ENCODE measurements around the gene VEGFA. TPM values are rescaled to one million over a fixed set of nuclear protein-coding genes. Genes with fewer than 3 reads are reported as not detected.
A peak's percentile ranks its signal among the peaks of the same experiment; 100 is the strongest.

The VEGFA gene
- polyA plus RNA-seq, 3 donors: 19.0 to 454 (median 32.0) TPM

DNA sequence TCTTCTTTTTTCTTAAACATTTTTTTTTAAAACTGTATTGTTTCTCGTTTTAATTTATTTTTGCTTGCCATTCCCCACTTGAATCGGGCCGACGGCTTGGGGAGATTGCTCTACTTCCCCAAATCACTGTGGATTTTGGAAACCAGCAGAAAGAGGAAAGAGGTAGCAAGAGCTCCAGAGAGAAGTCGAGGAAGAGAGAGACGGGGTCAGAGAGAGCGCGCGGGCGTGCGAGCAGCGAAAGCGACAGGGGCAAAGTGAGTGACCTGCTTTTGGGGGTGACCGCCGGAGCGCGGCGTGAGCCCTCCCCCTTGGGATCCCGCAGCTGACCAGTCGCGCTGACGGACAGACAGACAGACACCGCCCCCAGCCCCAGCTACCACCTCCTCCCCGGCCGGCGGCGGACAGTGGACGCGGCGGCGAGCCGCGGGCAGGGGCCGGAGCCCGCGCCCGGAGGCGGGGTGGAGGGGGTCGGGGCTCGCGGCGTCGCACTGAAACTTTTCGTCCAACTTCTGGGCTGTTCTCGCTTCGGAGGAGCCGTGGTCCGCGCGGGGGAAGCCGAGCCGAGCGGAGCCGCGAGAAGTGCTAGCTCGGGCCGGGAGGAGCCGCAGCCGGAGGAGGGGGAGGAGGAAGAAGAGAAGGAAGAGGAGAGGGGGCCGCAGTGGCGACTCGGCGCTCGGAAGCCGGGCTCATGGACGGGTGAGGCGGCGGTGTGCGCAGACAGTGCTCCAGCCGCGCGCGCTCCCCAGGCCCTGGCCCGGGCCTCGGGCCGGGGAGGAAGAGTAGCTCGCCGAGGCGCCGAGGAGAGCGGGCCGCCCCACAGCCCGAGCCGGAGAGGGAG, 580 bp downstream of the VEGFA start:
- peak; percentile 82 to 85 (median 85) for DNase-seq
- peaks cover 7 to 16% of the 10 kb centered on the region in 2 donors for H3K36me3 Mint-ChIP-seq
- peaks cover 0 to 2% (median 0%) of the 10 kb centered on the region in 7 donors for H3K9me3 Mint-ChIP-seq
- H3K36me3 ChIP-seq (replicated peaks in 1 of 2; ENCODE audit: control insufficient read depth in 1 of 2, insufficient read depth in 2 of 2, low read length in 2 of 2): peaks cover 0 to under 1% of the 10 kb centered on the region in 2 donors
- no peaks in the 10 kb centered on the region for H3K9me3 ChIP-seq (replicated peaks in 1 of 2; ENCODE audit: control insufficient read depth in 1 of 2, insufficient read depth in 1 of 2, low read length in 2 of 2)
- peaks cover 40 to 48% of the 10 kb centered on the region in 2 donors for H3K4me1 ChIP-seq (ENCODE audit: control insufficient read depth in 1 of 2, insufficient read depth in 2 of 2, low read length in 2 of 2)
- peaks cover 45% of the 10 kb centered on the region for H3K4me1 Mint-ChIP-seq
- peak overlapping the region; percentile 96 for H3K9ac ChIP-seq (ENCODE audit: insufficient read depth, low read length, poor library complexity, severe bottlenecking)
- peaks cover 50% of the 10 kb centered on the region for H3K79me2 ChIP-seq (ENCODE audit: insufficient read depth, low read length)
- no peaks in the 10 kb centered on the region for H3K27me3 ChIP-seq (ENCODE audit: control insufficient read depth in 2 of 2, insufficient read depth in 2 of 2, low read length in 2 of 2)
- H3K27me3 Mint-ChIP-seq (ENCODE audit: low read depth in 3 of 3): peaks cover 4 to 14% (median 9%) of the 10 kb centered on the region in 3 donors
- peak overlapping the region; percentile 97 to 100 for H3K4me3 Mint-ChIP-seq
- TF ChIP-seq, protein P1, sequence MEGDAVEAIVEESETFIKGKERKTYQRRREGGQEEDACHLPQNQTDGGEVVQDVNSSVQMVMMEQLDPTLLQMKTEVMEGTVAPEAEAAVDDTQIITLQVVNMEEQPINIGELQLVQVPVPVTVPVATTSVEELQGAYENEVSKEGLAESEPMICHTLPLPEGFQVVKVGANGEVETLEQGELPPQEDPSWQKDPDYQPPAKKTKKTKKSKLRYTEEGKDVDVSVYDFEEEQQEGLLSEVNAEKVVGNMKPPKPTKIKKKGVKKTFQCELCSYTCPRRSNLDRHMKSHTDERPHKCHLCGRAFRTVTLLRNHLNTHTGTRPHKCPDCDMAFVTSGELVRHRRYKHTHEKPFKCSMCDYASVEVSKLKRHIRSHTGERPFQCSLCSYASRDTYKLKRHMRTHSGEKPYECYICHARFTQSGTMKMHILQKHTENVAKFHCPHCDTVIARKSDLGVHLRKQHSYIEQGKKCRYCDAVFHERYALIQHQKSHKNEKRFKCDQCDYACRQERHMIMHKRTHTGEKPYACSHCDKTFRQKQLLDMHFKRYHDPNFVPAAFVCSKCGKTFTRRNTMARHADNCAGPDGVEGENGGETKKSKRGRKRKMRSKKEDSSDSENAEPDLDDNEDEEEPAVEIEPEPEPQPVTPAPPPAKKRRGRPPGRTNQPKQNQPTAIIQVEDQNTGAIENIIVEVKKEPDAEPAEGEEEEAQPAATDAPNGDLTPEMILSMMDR (IDR thresholded peaks at IDR 0.05): no peak
- peak overlapping the region; percentile 90 to 97 (median 96) for H3K4me3 ChIP-seq (replicated peaks in 1 of 3; ENCODE audit: low read depth in 2 of 3, low read length in 3 of 3)
- peak overlapping the region; percentile 90 to 92 for H3K27ac ChIP-seq (ENCODE audit: low read depth in 1 of 2, low read length in 2 of 2)
- 0% methylated on average over 66 of the region's 84 CpGs for WGBS (ENCODE audit: insufficient coverage)
- peak overlapping the region; percentile 80 for H2AFZ ChIP-seq (ENCODE audit: insufficient read depth, low read depth, low read length, poor library complexity, severe bottlenecking)
- H3K4me2 ChIP-seq (replicated peaks; ENCODE audit: extremely low read depth, low read length, poor library complexity, severe bottlenecking): peak overlapping the region; percentile 91
- peak overlapping the region; percentile 93 to 98 (median 96) for H3K27ac Mint-ChIP-seq
- intact Hi-C loops (cut with micrococcal nuclease): loop anchor here (5.0 kb wide), 6 partner anchors 37 to 232 kb away; no protein-coding TSS in a partner anchor
- peaks cover 53% of the 10 kb centered on the region for H4K20me1 ChIP-seq (ENCODE audit: insufficient read depth, low read length)

DNA sequence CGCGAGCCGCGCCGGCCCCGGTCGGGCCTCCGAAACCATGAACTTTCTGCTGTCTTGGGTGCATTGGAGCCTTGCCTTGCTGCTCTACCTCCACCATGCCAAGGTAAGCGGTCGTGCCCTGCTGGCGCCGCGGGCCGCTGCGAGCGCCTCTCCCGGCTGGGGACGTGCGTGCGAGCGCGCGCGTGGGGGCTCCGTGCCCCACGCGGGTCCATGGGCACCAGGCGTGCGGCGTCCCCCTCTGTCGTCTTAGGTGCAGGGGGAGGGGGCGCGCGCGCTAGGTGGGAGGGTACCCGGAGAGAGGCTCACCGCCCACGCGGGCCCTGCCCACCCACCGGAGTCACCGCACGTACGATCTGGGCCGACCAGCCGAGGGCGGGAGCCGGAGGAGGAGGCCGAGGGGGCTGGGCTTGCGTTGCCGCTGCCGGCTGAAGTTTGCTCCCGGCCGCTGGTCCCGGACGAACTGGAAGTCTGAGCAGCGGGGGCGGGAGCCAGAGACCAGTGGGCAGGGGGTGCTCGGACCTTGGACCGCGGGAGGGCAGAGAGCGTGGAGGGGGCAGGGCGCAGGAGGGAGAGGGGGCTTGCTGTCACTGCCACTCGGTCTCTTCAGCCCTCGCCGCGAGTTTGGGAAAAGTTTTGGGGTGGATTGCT, 1.3 kb downstream of the VEGFA start:
- H2AFZ ChIP-seq (ENCODE audit: insufficient read depth, low read depth, low read length, poor library complexity, severe bottlenecking): peak overlapping the region; percentile 49
- WGBS (ENCODE audit: insufficient coverage): under 1% methylated on average over 66 of the region's 66 CpGs
- peaks cover 0 to 8% of the 10 kb centered on the region in 2 donors for H3K36me3 ChIP-seq (replicated peaks in 1 of 2; ENCODE audit: control insufficient read depth in 1 of 2, insufficient read depth in 2 of 2, low read length in 2 of 2)
- H3K27ac ChIP-seq (ENCODE audit: low read depth in 1 of 2, low read length in 2 of 2): peak overlapping the region; percentile 90 to 92
- Mint-ChIP-seq H3K9me3 (peaks cover 0 to 2% (median 0%) of the 10 kb centered on the region in 7 donors), H3K4me1 (peaks cover 49% of the 10 kb centered on the region), H3K4me3 (peak overlapping the region; percentile 82 to 100), H3K27me3 (ENCODE audit: low read depth in 3 of 3) (peaks cover 4 to 12% (median 9%) of the 10 kb centered on the region in 3 donors), H3K27ac (peak overlapping the region in 5 of 7 donors; percentile 31 to 95 (median 81)), H3K36me3 (peaks cover 15 to 23% of the 10 kb centered on the region in 2 donors)
- H3K9me3 ChIP-seq (replicated peaks in 1 of 2; ENCODE audit: control insufficient read depth in 1 of 2, insufficient read depth in 1 of 2, low read length in 2 of 2): no peaks in the 10 kb centered on the region
- H4K20me1 ChIP-seq (ENCODE audit: insufficient read depth, low read length): peaks cover 61% of the 10 kb centered on the region
- peaks cover 40 to 48% of the 10 kb centered on the region in 2 donors for H3K4me1 ChIP-seq (ENCODE audit: control insufficient read depth in 1 of 2, insufficient read depth in 2 of 2, low read length in 2 of 2)
- peak overlapping the region; percentile 96 for H3K9ac ChIP-seq (ENCODE audit: insufficient read depth, low read length, poor library complexity, severe bottlenecking)
- H3K4me3 ChIP-seq (replicated peaks in 1 of 3; ENCODE audit: low read depth in 2 of 3, low read length in 3 of 3): peak overlapping the region; percentile 90 to 97 (median 96)
- peak overlapping the region; percentile 91 for H3K4me2 ChIP-seq (replicated peaks; ENCODE audit: extremely low read depth, low read length, poor library complexity, severe bottlenecking)
- intact Hi-C loops (cut with micrococcal nuclease): loop anchor here (5.0 kb wide), 6 partner anchors 36 to 231 kb away; no protein-coding TSS in a partner anchor
- peaks cover 58% of the 10 kb centered on the region for H3K79me2 ChIP-seq (ENCODE audit: insufficient read depth, low read length)
- TF ChIP-seq, protein P1 (IDR thresholded peaks at IDR 0.05): no peak
- H3K27me3 ChIP-seq (ENCODE audit: control insufficient read depth in 2 of 2, insufficient read depth in 2 of 2, low read length in 2 of 2): no peaks in the 10 kb centered on the region
- DNase-seq: no peak

Measured in CD14-positive monocyte (primary cell).